SK-N-SH (cell line): ENCODE results near the gene CUX1.

Experiments used
- JUND ChIP-seq: IDR thresholded peaks from 2 replicates; pipeline ENCODE4 v1.4.0; 2012
- RCOR1 ChIP-seq: fragments of 150-350 bp; IDR thresholded peaks from 2 replicates; pipeline ENCODE4 v1.6.1; 2017; ENCODE audit warnings: antibody characterized with exemption, low read length
- TF ChIP-seq, protein P1 (sequence below): IDR thresholded peaks from 2 replicates; pipeline ENCODE4 v1.6.1; 2012; ENCODE audit warnings: mild to moderate bottlenecking, low read depth, low read length, moderate library complexity

DNA sequence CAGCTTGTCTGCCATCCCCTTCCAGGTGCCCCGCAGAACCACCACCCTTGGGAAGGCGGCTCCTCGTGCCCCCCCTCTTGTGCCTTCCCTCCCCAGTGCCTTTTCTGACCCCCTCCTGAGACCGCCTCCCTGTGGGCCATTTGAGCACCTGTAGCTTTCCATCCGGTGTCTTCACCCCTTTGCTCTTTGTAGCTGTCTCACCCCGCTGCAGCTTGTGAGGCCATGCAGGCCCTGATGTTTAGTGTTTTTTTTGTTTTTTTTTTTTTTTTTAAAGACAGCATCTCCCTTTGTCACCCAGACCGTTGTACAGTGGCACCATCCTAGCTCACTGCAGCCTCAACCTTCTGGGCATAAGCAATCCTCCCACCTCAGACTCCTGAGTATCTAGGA, 52.5 kb downstream of the CUX1 start:
- TF ChIP-seq JUND (no peak), RCOR1 (no peak)
- TF ChIP-seq, protein P1, sequence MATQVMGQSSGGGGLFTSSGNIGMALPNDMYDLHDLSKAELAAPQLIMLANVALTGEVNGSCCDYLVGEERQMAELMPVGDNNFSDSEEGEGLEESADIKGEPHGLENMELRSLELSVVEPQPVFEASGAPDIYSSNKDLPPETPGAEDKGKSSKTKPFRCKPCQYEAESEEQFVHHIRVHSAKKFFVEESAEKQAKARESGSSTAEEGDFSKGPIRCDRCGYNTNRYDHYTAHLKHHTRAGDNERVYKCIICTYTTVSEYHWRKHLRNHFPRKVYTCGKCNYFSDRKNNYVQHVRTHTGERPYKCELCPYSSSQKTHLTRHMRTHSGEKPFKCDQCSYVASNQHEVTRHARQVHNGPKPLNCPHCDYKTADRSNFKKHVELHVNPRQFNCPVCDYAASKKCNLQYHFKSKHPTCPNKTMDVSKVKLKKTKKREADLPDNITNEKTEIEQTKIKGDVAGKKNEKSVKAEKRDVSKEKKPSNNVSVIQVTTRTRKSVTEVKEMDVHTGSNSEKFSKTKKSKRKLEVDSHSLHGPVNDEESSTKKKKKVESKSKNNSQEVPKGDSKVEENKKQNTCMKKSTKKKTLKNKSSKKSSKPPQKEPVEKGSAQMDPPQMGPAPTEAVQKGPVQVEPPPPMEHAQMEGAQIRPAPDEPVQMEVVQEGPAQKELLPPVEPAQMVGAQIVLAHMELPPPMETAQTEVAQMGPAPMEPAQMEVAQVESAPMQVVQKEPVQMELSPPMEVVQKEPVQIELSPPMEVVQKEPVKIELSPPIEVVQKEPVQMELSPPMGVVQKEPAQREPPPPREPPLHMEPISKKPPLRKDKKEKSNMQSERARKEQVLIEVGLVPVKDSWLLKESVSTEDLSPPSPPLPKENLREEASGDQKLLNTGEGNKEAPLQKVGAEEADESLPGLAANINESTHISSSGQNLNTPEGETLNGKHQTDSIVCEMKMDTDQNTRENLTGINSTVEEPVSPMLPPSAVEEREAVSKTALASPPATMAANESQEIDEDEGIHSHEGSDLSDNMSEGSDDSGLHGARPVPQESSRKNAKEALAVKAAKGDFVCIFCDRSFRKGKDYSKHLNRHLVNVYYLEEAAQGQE = no peak
